PC-3 (cell line): ENCODE measurements around the gene TMEM132D. TPM values are rescaled to one million over a fixed set of nuclear protein-coding genes. Genes with fewer than 3 reads are reported as not detected.

Experiments used
- ATAC-seq: fragments of 200-7000 bp; cut with Tn5 transposase; 2 replicates; pipeline ENCODE4 v1.9.1; 2020; ENCODE audit warnings: mild to moderate bottlenecking, moderate library complexity
- BruUV-seq: library from RNA; stranded (reverse); fragments of 400-500 nt; replicated peaks from 2 replicates; lab custom pipeline; 2021; lab: Mats Ljungman, UMichigan
- CTCF ChIA-PET: fragments of 300-600 bp; sonication (Branson Sonifier 250); formaldehyde crosslinking; loops from one replicate; lab custom pipeline; 2022; ENCODE audit warnings: antibody characterized with exemption; lab: Charles Lee
- POLR2A ChIA-PET: fragments of 300-600 bp; sonication (Branson Sonifier 250); formaldehyde crosslinking; loops from one replicate; lab custom pipeline; 2022; ENCODE audit warnings: antibody characterized with exemption; ENCODE audit not compliant: unreplicated experiment; lab: Charles Lee
- DNase-seq: peaks from one replicate; pipeline ENCODE4 v3.0.0-alpha.2; 2015
- H2AFZ ChIP-seq: fragments of 300-600 bp; sonication (generic); 2 replicates; pipeline ENCODE4 v1.6.0; 2016; ENCODE audit warnings: antibody characterized with exemption, low read length
- H3F3A ChIP-seq: fragments of 300-600 bp; sonication (generic); one replicate; pipeline ENCODE4 v1.6.0; 2017; ENCODE audit warnings: antibody characterized with exemption, low read length, control low read depth, mild to moderate bottlenecking; ENCODE audit not compliant: unreplicated experiment
- H3K27ac ChIP-seq: fragments of 300-600 bp; sonication (generic); 2 replicates; pipeline ENCODE4 v1.5.1; 2016; ENCODE audit warnings: mild to moderate bottlenecking, low read length
- H3K27me3 ChIP-seq: fragments of 300-600 bp; sonication (generic); 2 replicates; pipeline ENCODE4 v1.6.1; 2016; ENCODE audit warnings: low read length, mixed read lengths
- H3K36me3 ChIP-seq: fragments of 300-600 bp; sonication (generic); 2 replicates; pipeline ENCODE4 v1.6.1; 2016; ENCODE audit warnings: low read depth, mixed run types, low read length, mixed read lengths
- H3K4me1 ChIP-seq: fragments of 300-600 bp; sonication (generic); 2 replicates; pipeline ENCODE4 v1.5.1; 2016; ENCODE audit warnings: low read length; ENCODE audit not compliant: insufficient read depth
- H3K4me2 ChIP-seq: fragments of 300-600 bp; sonication (generic); 2 replicates; pipeline ENCODE4 v1.6.0; 2016; ENCODE audit warnings: low read length
- H3K4me3 ChIP-seq: fragments of 300-600 bp; sonication (generic); 2 replicates; pipeline ENCODE4 v1.5.1; 2016; ENCODE audit warnings: mild to moderate bottlenecking, low read length, mixed read lengths
- H3K79me2 ChIP-seq: fragments of 300-600 bp; sonication (generic); 2 replicates; pipeline ENCODE4 v1.6.1; 2017; ENCODE audit warnings: low read length, mixed read lengths
- H3K9ac ChIP-seq: fragments of 300-600 bp; sonication (generic); 2 replicates; pipeline ENCODE4 v1.6.0; 2016; ENCODE audit warnings: mild to moderate bottlenecking, low read length
- H3K9me2 ChIP-seq: fragments of 300-600 bp; sonication (generic); replicated peaks from 2 replicates; pipeline ENCODE4 v1.6.1; 2016; ENCODE audit warnings: mixed run types, low read length, mixed read lengths
- H3K9me3 ChIP-seq: fragments of 300-600 bp; sonication (generic); 2 replicates; pipeline ENCODE4 v1.6.1; 2016; ENCODE audit warnings: low read length, mixed read lengths
- H4K20me1 ChIP-seq: fragments of 300-600 bp; sonication (generic); 2 replicates; pipeline ENCODE4 v1.6.1; 2016; ENCODE audit warnings: low read length, mixed read lengths
- CTCF ChIP-seq: fragments of 300-600 bp; sonication (generic); conservative IDR thresholded peaks from 2 replicates; pipeline ENCODE4 v1.5.1; 2017; ENCODE audit warnings: antibody characterized with exemption, low read depth, mild to moderate bottlenecking, low read length
- EZH2 ChIP-seq: fragments of 300-600 bp; sonication (generic); IDR thresholded peaks from one replicate; pipeline ENCODE4 v1.6.1; 2017; ENCODE audit warnings: antibody characterized with exemption, mild to moderate bottlenecking, low read length; ENCODE audit not compliant: unreplicated experiment
- EZH2phosphoT487 ChIP-seq: fragments of 300-600 bp; sonication (generic); IDR thresholded peaks from 2 replicates; pipeline ENCODE4 v1.6.1; 2018; ENCODE audit warnings: mild to moderate bottlenecking, antibody characterized with exemption, low read length, borderline replicate concordance
- intact Hi-C: fragments of 100-400 bp; cut with micrococcal nuclease; formaldehyde crosslinking; loops from 2 replicates; pipeline ENCODE4 v1.9.0; 2023
- total RNA-seq: library from RNA; depleted of rRNA; stranded (reverse); fragments of >200 nt; gene quantifications from 2 replicates; pipeline ENCODE4 v1.2.3, GENCODE V29; 2014

Gene TMEM132D
- total RNA-seq, 1 experiment from 2014 or later = not detected

- TF ChIP-seq EZH2phosphoT487 = no peak
- no peak for TF ChIP-seq EZH2
- TF ChIP-seq CTCF = no peak
- ChIA-PET POLR2A (no interaction called here), CTCF (no interaction called here)
- Histone ChIP-seq H3K79me2 (no peaks in the 10 kb centered on the region), H3K9me2 (no peaks in the 10 kb centered on the region), H3K27ac (no peak overlapping the region), H3F3A (no peaks in the 10 kb centered on the region), H3K4me3 (no peak overlapping the region), H3K27me3 (no peaks in the 10 kb centered on the region), H3K4me1 (no peaks in the 10 kb centered on the region), H3K9ac (no peak overlapping the region), H4K20me1 (no peaks in the 10 kb centered on the region), H3K36me3 (no peaks in the 10 kb centered on the region), H3K4me2 (no peak overlapping the region), H2AFZ (no peak overlapping the region), H3K9me3 (peaks cover 15% of the 10 kb centered on the region; the same call in 1 of the 2 replicates)
- intact Hi-C loops = no loop called here
- no TSS peak for BruUV-seq
- DNase-seq (no peak), ATAC-seq (no peak)
These were observed 572.3 kb downstream of the TMEM132D start for GRCh38 chr12:129331356-129332085.

DNA sequence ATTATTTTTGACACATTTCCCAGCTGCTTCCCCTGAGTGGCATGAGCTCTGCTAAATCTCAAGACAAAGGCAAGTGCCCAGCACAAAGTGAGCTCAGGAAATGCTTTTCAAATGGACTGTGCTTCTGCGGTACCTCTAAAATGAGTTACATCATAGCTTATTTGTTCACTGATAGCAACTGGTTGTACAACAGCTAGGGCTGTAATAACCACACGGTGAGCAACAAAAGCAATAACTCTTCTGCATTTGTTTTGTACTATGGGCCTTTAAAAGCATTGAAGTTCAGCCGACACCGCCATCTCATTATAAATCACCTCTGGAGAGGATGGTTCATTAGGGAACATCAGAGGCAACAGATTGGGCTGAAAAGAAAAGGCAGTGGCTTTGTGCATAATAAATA is 575.6 kb downstream of the TMEM132D start:
- H3K4me2 ChIP-seq = no peak overlapping the region
- no peaks in the 10 kb centered on the region for H3K36me3 ChIP-seq
- H3K4me3 ChIP-seq = no peak overlapping the region
- BruUV-seq = no TSS peak
- ATAC-seq (no peak), DNase-seq (no peak)
- no peaks in the 10 kb centered on the region for H3K27me3 ChIP-seq
- no peak overlapping the region for H3K9ac ChIP-seq
- no peaks in the 10 kb centered on the region for H3K4me1 ChIP-seq
- no peaks in the 10 kb centered on the region for H3K79me2 ChIP-seq
- H2AFZ ChIP-seq = no peak overlapping the region
- intact Hi-C loops = no loop called here
- no peaks in the 10 kb centered on the region for H3K9me2 ChIP-seq
- TF ChIP-seq EZH2phosphoT487 (no peak), EZH2 (no peak), CTCF (no peak)
- CTCF ChIA-PET = no interaction called here
- no peaks in the 10 kb centered on the region for H4K20me1 ChIP-seq
- POLR2A ChIA-PET = no interaction called here
- H3K27ac ChIP-seq = no peak overlapping the region
- H3K9me3 ChIP-seq = 0 out of 2 replicates have a peak, but pooled peaks cover 8% of the 10 kb centered on the region
- no peaks in the 10 kb centered on the region for H3F3A ChIP-seq

DNA sequence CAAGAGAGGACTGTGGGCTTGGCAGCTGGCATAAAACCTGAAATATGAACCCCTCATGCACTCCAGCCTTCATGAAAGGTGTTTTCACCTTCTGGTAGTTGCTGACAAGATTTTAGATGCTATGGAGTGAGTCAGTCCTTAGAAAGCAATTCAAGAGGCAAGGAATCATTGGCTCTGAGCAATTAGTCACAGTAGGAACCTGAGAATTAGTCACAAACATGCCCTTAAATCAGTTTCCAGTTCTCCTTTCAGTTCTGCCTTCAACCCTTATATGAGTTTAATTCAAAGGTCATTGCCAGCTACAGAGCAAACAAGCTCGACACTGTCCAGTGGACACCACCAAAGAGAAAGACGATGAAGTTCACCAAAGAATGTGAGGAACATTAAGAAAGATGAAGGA is 578.3 kb downstream of the TMEM132D start:
- Histone ChIP-seq H3K79me2 (no peaks in the 10 kb centered on the region), H3F3A (no peaks in the 10 kb centered on the region), H4K20me1 (no peaks in the 10 kb centered on the region), H3K27me3 (no peaks in the 10 kb centered on the region), H3K9ac (no peak overlapping the region), H3K4me1 (no peaks in the 10 kb centered on the region), H3K36me3 (no peaks in the 10 kb centered on the region), H2AFZ (no peak overlapping the region), H3K4me3 (no peak overlapping the region), H3K9me3 (peaks cover 10% of the 10 kb centered on the region), H3K27ac (no peak overlapping the region), H3K4me2 (no peak overlapping the region), H3K9me2 (no peaks in the 10 kb centered on the region)
- intact Hi-C loops = no loop called here
- ATAC-seq (no peak), DNase-seq (no peak)
- TF ChIP-seq EZH2phosphoT487 = no peak
- TF ChIP-seq CTCF = no peak
- no peak for TF ChIP-seq EZH2
- ChIA-PET CTCF (no interaction called here), POLR2A (no interaction called here)
- no TSS peak for BruUV-seq
